HCT116 (cell line): ENCODE measurements around the gene AGK. TPM values are rescaled to one million over a fixed set of nuclear protein-coding genes. Genes with fewer than 3 reads are reported as not detected.

Experiments
- ATAC-seq: fragments of 200-7000 bp; cut with Tn5 transposase; 2 replicates; pipeline ENCODE4 v1.9.1; 2020; ENCODE audit warnings: mild to moderate bottlenecking, moderate library complexity
- BruUV-seq: library from RNA; stranded (reverse); fragments of 400-500 nt; replicated peaks from 2 replicates; lab custom pipeline; 2021; lab: Mats Ljungman, UMichigan
- CTCF ChIA-PET: fragments of 300-600 bp; sonication (Branson Sonifier 250); formaldehyde crosslinking; loops from one replicate; lab custom pipeline; 2021; ENCODE audit warnings: antibody characterized with exemption; lab: Charles Lee
- POLR2A ChIA-PET: fragments of 300-600, 350-600 bp; sonication (Branson Sonifier 250); formaldehyde crosslinking; loops from one replicate; lab custom pipeline; 2021; ENCODE audit warnings: antibody characterized with exemption; lab: Charles Lee
- RAD21 ChIA-PET, 2 experiments: fragments of 300-600 bp; sonication (Branson Sonifier 250); formaldehyde crosslinking; loops; one replicate each; lab custom pipeline; 2023; ENCODE audit warnings: low total read pairs in 2 of 2; ENCODE audit not compliant: uncharacterized antibody in 2 of 2, unreplicated experiment in 2 of 2, low non-redundant PET in 1 of 2; lab: Charles Lee
- DNase-seq: peaks from one replicate; pipeline ENCODE4 v3.0.0-alpha.2; 2010; ENCODE audit warnings: low read depth, low spot score
- H2AFZ ChIP-seq: fragments of 200-600 bp; shearing (Covaris generic), sonication (generic); 2 replicates; pipeline ENCODE4 v1.6.1; 2017; ENCODE audit warnings: low read depth, mixed run types, mixed read lengths, antibody characterized with exemption, low read length; ENCODE audit not compliant: poor library complexity, severe bottlenecking
- H3K27ac ChIP-seq: 2 replicates; pipeline ENCODE4 v1.5.1; 2012; ENCODE audit warnings: low read depth, low read length
- H3K27me3 ChIP-seq: fragments of 200-600 bp; sonication (generic); 2 replicates; pipeline ENCODE4 v1.6.1; 2016; ENCODE audit warnings: mixed run types, low read length, mixed read lengths; ENCODE audit not compliant: insufficient read depth
- H3K36me3 ChIP-seq, 2 experiments: fragments of 200-500 bp in 1 of 2; fragments of 200-600 bp in 1 of 2; sonication (Bioruptor generic) in 1 of 2; sonication (generic) in 1 of 2; 2 replicates each; pipeline versions ENCODE4 v1.5.1 to v1.6.1; 2014 to 2016; ENCODE audit warnings: low read length in 2 of 2, inconsistent platforms in 1 of 2, mixed read lengths in 1 of 2, mixed run types in 1 of 2; ENCODE audit not compliant: insufficient read depth in 2 of 2, control insufficient read depth in 1 of 2
- H3K4me1 ChIP-seq, 2 experiments: fragments of 200-600 bp in 1 of 2; sonication (generic) in 1 of 2; 2 replicates each; pipeline versions ENCODE4 v1.5.1 to v1.6.1; 2012 to 2017; ENCODE audit warnings: low read length in 2 of 2, inconsistent platforms in 1 of 2, mild to moderate bottlenecking in 1 of 2, mixed read lengths in 1 of 2, mixed run types in 1 of 2, moderate library complexity in 1 of 2; ENCODE audit not compliant: insufficient read depth in 2 of 2, control insufficient read depth in 1 of 2
- H3K4me2 ChIP-seq: fragments of 200-600 bp; sonication (generic); 2 replicates; pipeline ENCODE4 v1.6.1; 2017; ENCODE audit warnings: mixed run types, low read length, mixed read lengths
- H3K4me3 ChIP-seq, 2 experiments: fragments of 200-600 bp in 1 of 2; sonication (generic) in 1 of 2; replicated peaks in 1 of 2; 2 replicates each; pipeline ENCODE4 v1.5.1; 2011 to 2016; ENCODE audit warnings: low read length in 2 of 2, control low read depth in 1 of 2, low read depth in 1 of 2, mild to moderate bottlenecking in 1 of 2, mixed read lengths in 1 of 2, mixed run types in 1 of 2
- H3K79me2 ChIP-seq: fragments of 200-600 bp; sonication (generic); 2 replicates; pipeline ENCODE4 v1.6.1; 2017; ENCODE audit warnings: mild to moderate bottlenecking, mixed run types, low read length, moderate library complexity, mixed read lengths; ENCODE audit not compliant: insufficient read depth
- H3K9ac ChIP-seq: fragments of 200-600 bp; sonication (generic); 2 replicates; pipeline ENCODE4 v1.6.1; 2016; ENCODE audit warnings: low read length, mixed read lengths
- H3K9me2 ChIP-seq: fragments of 200-600 bp; sonication (generic), shearing (Covaris generic); 2 replicates; pipeline ENCODE4 v1.6.1; 2017; ENCODE audit warnings: mixed run types, mild to moderate bottlenecking, moderate library complexity; ENCODE audit not compliant: insufficient read depth
- H3K9me3 ChIP-seq, 2 experiments: fragments of 200-500 bp in 1 of 2; fragments of 200-600 bp in 1 of 2; sonication (Bioruptor generic) in 1 of 2; sonication (generic) in 1 of 2; 2 replicates each; pipeline ENCODE4 v1.6.1; 2014 to 2017; ENCODE audit warnings: low read length in 2 of 2, mixed read lengths in 2 of 2, inconsistent platforms in 1 of 2, low read depth in 1 of 2, mild to moderate bottlenecking in 1 of 2, mixed run types in 1 of 2, moderate library complexity in 1 of 2; ENCODE audit not compliant: control insufficient read depth in 1 of 2, insufficient read depth in 1 of 2
- H4K20me1 ChIP-seq: fragments of 200-600 bp; sonication (generic), shearing (Covaris generic); 2 replicates; pipeline ENCODE4 v1.6.1; 2017; ENCODE audit warnings: mixed run types, mild to moderate bottlenecking, moderate library complexity; ENCODE audit not compliant: insufficient read depth
- CBX3 ChIP-seq: IDR thresholded peaks from 2 replicates; pipeline ENCODE4 v1.6.1; 2012; ENCODE audit warnings: low read depth
- CEBPB ChIP-seq: IDR thresholded peaks from 2 replicates; pipeline ENCODE4 v1.6.1; 2012; ENCODE audit warnings: low read depth
- EGR1 ChIP-seq: IDR thresholded peaks from 2 replicates; pipeline ENCODE4 v1.6.1; 2012; ENCODE audit warnings: low read depth
- EZH2phosphoT487 ChIP-seq: fragments of 200-600 bp; IDR thresholded peaks from 2 replicates; pipeline ENCODE4 v1.6.1; 2018; ENCODE audit warnings: antibody characterized with exemption, borderline replicate concordance
- FOSL1 ChIP-seq: IDR thresholded peaks from 2 replicates; pipeline ENCODE4 v1.6.1; 2012; ENCODE audit warnings: low read depth
- JUND ChIP-seq: IDR thresholded peaks from 2 replicates; pipeline ENCODE4 v1.6.1; 2012
- POLR2A ChIP-seq: IDR thresholded peaks from 2 replicates; pipeline ENCODE4 v1.7.0; 2011; ENCODE audit warnings: borderline replicate concordance; ENCODE audit not compliant: insufficient read depth, insufficient read length; ENCODE audit errors: extremely low read depth
- RAD21 ChIP-seq: IDR thresholded peaks from 2 replicates; pipeline ENCODE4 v1.6.1; 2012; ENCODE audit warnings: low read depth, mild to moderate bottlenecking
- SRF ChIP-seq: IDR thresholded peaks from 2 replicates; pipeline ENCODE4 v1.6.1; 2012; ENCODE audit warnings: low read depth
- TCF7L2 ChIP-seq: IDR thresholded peaks from 2 replicates; pipeline ENCODE4 v1.7.0; 2011; ENCODE audit warnings: borderline replicate concordance, inconsistent platforms; ENCODE audit not compliant: insufficient read depth, insufficient read length; ENCODE audit errors: extremely low read depth
- YY1 ChIP-seq: IDR thresholded peaks from 2 replicates; pipeline ENCODE4 v1.6.1; 2011; ENCODE audit warnings: low read length, low read depth, moderate library complexity, mild to moderate bottlenecking; ENCODE audit not compliant: insufficient replicate concordance; ENCODE audit errors: extremely low read depth
- ZFX ChIP-seq: fragments of 450-650 bp; IDR thresholded peaks from 2 replicates; pipeline ENCODE4 v1.6.1; 2017
- ZNF274 ChIP-seq: fragments of 200-500 bp; sonication (Bioruptor generic); IDR thresholded peaks from 2 replicates; pipeline ENCODE4 v1.6.1; 2014; ENCODE audit warnings: mild to moderate bottlenecking, low read depth, low read length, inconsistent platforms
- intact Hi-C: fragments of 100-400 bp; cut with micrococcal nuclease; formaldehyde crosslinking; loops from 2 replicates; pipeline ENCODE4 v1.10.0; 2022
- total RNA-seq: library from RNA; stranded (reverse); gene quantifications from one replicate; pipeline ENCODE4 v1.2.1, GENCODE V29; 2021; ENCODE audit not compliant: unreplicated experiment
- TF ChIP-seq, protein P1 (sequence below): IDR thresholded peaks from 2 replicates; pipeline ENCODE4 v1.6.1; 2011; ENCODE audit warnings: mild to moderate bottlenecking, low read length, moderate library complexity; ENCODE audit not compliant: insufficient replicate concordance; ENCODE audit errors: extremely low read depth
- TF ChIP-seq, protein P2 (sequence below): IDR thresholded peaks from 2 replicates; pipeline ENCODE4 v1.6.1; 2012
- TF ChIP-seq, protein P3 (sequence below), 3 experiments: fragments of 200-600 bp in 1 of 3; sonication (generic) in 1 of 3; IDR thresholded peaks in 2 of 3; conservative IDR thresholded peaks in 1 of 3; 2 replicates each; pipeline ENCODE4 v1.5.1; 2012 to 2017; ENCODE audit warnings: low read depth in 2 of 3, low read length in 2 of 3, antibody characterized with exemption in 1 of 3, borderline replicate concordance in 1 of 3, control low read depth in 1 of 3, mild to moderate bottlenecking in 1 of 3, mixed read lengths in 1 of 3, mixed run types in 1 of 3, moderate library complexity in 1 of 3; ENCODE audit not compliant: insufficient read depth in 1 of 3

Gene AGK
- total RNA-seq, 1 experiment from 2014 or later, result 36.3 TPM

DNA sequence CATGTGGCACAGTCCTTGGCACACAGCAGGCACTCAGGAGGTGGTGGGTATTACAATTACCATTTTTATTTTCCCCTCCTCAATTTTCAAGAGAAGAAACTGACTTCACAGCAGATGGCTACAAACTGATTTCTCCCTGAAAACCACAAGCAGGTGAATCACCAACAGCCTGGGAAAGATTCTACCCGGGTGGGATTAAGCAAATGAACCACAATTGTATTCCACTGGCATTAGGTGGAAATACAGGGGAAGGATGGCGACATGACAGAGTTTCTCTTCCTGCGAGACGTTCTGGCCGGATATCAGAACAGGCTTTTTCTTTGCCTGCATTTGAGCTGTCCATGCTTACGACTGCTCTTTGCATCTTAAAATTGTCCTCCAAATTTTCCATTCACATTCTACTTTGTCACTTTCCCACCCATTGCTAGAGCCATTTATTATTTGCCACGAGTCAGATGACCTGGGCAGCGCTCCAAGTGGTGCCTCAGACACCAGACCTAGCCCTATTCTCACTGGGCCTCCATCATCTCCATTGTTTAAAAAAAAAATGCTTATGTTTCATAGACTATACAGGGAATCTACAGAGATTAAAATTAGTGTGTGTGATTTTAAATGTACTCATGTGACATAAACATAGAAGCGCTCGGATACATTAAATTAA is 146.1 kb downstream of the AGK start:
- no peak for ATAC-seq
- Histone ChIP-seq H3K9ac (no peak overlapping the region), H3K9me2 (no peaks in the 10 kb centered on the region), H3K4me2 (no peak overlapping the region), H3K4me1 (peaks cover 0 to 4% of the 10 kb centered on the region in 2 experiments; a peak in 1 of 4 replicates), H2AFZ (no peak overlapping the region), H3K36me3 (no peaks in the 10 kb centered on the region), H4K20me1 (no peaks in the 10 kb centered on the region), H3K9me3 (no peaks in the 10 kb centered on the region), H3K79me2 (peaks cover 3% of the 10 kb centered on the region; the same call in 1 of the 2 replicates), H3K4me3 (no peak overlapping the region), H3K27ac (no peak overlapping the region), H3K27me3 (no peaks in the 10 kb centered on the region)
- intact Hi-C loops, result no loop called here
- TF ChIP-seq CBX3 (no peak), TCF7L2 (no peak), EZH2phosphoT487 (no peak), SRF (no peak), RAD21 (no peak), ZFX (no peak), JUND (no peak), FOSL1 (no peak)
- RAD21 ChIA-PET, result no interaction called here
- no peak for DNase-seq
- POLR2A ChIA-PET, result no interaction called here
- CTCF ChIA-PET, result no interaction called here
- BruUV-seq, result no TSS peak

DNA sequence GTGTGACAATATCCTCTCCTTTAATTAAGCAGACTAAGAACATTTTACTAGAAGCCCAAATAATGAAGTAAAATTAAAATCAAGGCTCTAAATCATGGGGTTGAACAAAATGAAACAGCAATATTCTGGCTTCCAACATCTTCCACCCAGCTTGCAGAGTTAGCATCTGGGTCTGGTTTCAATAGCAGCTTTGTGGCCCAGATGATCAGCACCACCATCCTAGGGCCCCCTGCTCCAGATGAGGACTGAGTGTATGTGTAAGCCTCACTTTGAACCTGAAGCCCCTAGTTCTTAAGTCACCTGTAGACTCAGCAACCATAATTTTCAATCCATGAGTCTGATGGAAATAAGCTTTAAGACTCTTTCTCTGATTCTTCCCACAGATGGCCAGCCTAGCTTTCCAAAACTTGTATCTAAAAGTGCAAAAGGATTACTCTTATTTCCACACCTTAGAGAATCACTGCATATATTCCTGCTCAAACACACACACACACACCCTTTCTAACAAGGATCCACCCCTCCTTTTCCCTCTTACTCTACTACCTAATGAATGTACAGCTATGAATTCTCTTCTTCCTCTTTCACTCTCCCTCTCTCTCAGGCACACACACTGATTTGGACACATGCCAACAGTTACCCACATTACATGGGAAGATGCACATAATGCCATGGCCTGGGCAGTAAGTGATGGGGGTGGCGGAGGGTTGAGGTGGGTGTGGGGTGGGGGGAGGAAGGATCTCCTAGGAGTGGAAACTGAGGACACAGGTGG is 147.2 kb downstream of the AGK start:
- H3K9me2 ChIP-seq, result no peaks in the 10 kb centered on the region
- H2AFZ ChIP-seq, result no peak overlapping the region
- ATAC-seq, result no peak
- no peaks in the 10 kb centered on the region for H4K20me1 ChIP-seq
- POLR2A ChIA-PET, result no interaction called here
- H3K79me2 ChIP-seq, result peaks cover 3% of the 10 kb centered on the region; the same call in 1 of the 2 replicates
- H3K27me3 ChIP-seq, result no peaks in the 10 kb centered on the region
- H3K27ac ChIP-seq, result no peak overlapping the region
- no peak overlapping the region for H3K4me3 ChIP-seq
- BruUV-seq, result no TSS peak
- RAD21 ChIA-PET, result no interaction called here
- H3K9ac ChIP-seq, result no peak overlapping the region
- no peaks in the 10 kb centered on the region for H3K9me3 ChIP-seq
- H3K4me1 ChIP-seq, result peaks cover 8 to 14% of the 10 kb centered on the region in 2 experiments; a peak in 2 of 4 replicates
- CTCF ChIA-PET, result no interaction called here
- H3K4me2 ChIP-seq, result no peak overlapping the region
- no peaks in the 10 kb centered on the region for H3K36me3 ChIP-seq
- intact Hi-C loops, result no loop called here
- DNase-seq, result no peak
- TF ChIP-seq ZFX (no peak), POLR2A (no peak), YY1 (no peak), ZNF274 (no peak), SRF (no peak), CEBPB (no peak), EGR1 (no peak), JUND (no peak)
- TF ChIP-seq, protein P1, sequence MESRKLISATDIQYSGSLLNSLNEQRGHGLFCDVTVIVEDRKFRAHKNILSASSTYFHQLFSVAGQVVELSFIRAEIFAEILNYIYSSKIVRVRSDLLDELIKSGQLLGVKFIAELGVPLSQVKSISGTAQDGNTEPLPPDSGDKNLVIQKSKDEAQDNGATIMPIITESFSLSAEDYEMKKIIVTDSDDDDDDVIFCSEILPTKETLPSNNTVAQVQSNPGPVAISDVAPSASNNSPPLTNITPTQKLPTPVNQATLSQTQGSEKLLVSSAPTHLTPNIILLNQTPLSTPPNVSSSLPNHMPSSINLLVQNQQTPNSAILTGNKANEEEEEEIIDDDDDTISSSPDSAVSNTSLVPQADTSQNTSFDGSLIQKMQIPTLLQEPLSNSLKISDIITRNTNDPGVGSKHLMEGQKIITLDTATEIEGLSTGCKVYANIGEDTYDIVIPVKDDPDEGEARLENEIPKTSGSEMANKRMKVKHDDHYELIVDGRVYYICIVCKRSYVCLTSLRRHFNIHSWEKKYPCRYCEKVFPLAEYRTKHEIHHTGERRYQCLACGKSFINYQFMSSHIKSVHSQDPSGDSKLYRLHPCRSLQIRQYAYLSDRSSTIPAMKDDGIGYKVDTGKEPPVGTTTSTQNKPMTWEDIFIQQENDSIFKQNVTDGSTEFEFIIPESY, result no peak
- TF ChIP-seq, protein P2, sequence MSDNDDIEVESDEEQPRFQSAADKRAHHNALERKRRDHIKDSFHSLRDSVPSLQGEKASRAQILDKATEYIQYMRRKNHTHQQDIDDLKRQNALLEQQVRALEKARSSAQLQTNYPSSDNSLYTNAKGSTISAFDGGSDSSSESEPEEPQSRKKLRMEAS, result no peak
- TF ChIP-seq, protein P3, sequence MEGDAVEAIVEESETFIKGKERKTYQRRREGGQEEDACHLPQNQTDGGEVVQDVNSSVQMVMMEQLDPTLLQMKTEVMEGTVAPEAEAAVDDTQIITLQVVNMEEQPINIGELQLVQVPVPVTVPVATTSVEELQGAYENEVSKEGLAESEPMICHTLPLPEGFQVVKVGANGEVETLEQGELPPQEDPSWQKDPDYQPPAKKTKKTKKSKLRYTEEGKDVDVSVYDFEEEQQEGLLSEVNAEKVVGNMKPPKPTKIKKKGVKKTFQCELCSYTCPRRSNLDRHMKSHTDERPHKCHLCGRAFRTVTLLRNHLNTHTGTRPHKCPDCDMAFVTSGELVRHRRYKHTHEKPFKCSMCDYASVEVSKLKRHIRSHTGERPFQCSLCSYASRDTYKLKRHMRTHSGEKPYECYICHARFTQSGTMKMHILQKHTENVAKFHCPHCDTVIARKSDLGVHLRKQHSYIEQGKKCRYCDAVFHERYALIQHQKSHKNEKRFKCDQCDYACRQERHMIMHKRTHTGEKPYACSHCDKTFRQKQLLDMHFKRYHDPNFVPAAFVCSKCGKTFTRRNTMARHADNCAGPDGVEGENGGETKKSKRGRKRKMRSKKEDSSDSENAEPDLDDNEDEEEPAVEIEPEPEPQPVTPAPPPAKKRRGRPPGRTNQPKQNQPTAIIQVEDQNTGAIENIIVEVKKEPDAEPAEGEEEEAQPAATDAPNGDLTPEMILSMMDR (IDR thresholded peaks at IDR 0.05 in 2 of 3, conservative IDR thresholded peaks at IDR 0.05 in 1 of 3; ENCODE audit: borderline replicate concordance in 1 of 3, insufficient read depth in 1 of 3, low read depth in 2 of 3, low read length in 2 of 3), result no peak
